ENCODE measurements around the gene SOCS6. TPM values are rescaled to one million over a fixed set of nuclear protein-coding genes. Genes with fewer than 3 reads are reported as not detected.
A peak's percentile ranks its signal among the peaks of the same experiment; 100 is the strongest.
"Not testable (repeated sequence)": the region's sequence is repeated elsewhere in the genome, so short reads cannot be mapped to it uniquely, and the experiment has no call there.

Gene SOCS6
- total and polyA plus RNA-seq, 2 donors (not counting 3 experiments of a cell fraction or from before 2014, with no cell fraction given): 8.6 to 15.0 TPM

- H4K20me1 ChIP-seq (replicated peaks; ENCODE audit: control insufficient read depth, extremely low read depth, insufficient read depth, low read length); BruUV-seq (replicated peaks); H3K36me3 ChIP-seq (ENCODE audit: control insufficient read depth in 2 of 2, extremely low read depth in 1 of 2, insufficient read depth in 2 of 2, low read length in 2 of 2); dilution Hi-C loops (cut with MboI; ENCODE audit: extremely low pct_ligation_motif_present, low sequenced_read_pairs); H3K4me1 ChIP-seq (ENCODE audit: control insufficient read depth, extremely low read depth, insufficient read depth, low read length); H3K27me3 ChIP-seq (ENCODE audit: control insufficient read depth in 2 of 2, insufficient read depth in 2 of 2, low read length in 2 of 2); H3K9me1 ChIP-seq (replicated peaks; ENCODE audit: control insufficient read depth, extremely low read depth, insufficient read depth, low read length); H3K79me2 ChIP-seq (ENCODE audit: control insufficient read depth, insufficient read depth, low read length); POLR2A ChIA-PET; H3K4me3 ChIP-seq (replicated peaks in 1 of 3; ENCODE audit: insufficient read depth in 1 of 3, low read depth in 1 of 3, low read length in 3 of 3); H3K9me3 ChIP-seq (replicated peaks; ENCODE audit: control insufficient read depth, insufficient read depth, low read length); H3K9ac ChIP-seq (replicated peaks; ENCODE audit: extremely low read depth, insufficient read depth, low read length); H2AFZ ChIP-seq (ENCODE audit: low read depth, low read length): not testable (repeated sequence)
- intact Hi-C loops (cut with micrococcal nuclease): loop anchor here (1.0 to 5.0 kb wide), 2 partner anchors 64 to 71 kb away; partner anchors contain the start of gene SOCS6
- peak; percentile 85 for FAIRE-seq
- TF ChIP-seq FOS (IDR thresholded peaks at IDR 0.05; ENCODE audit: borderline replicate concordance, insufficient read depth, low read length): peak; percentile 27
- peak; percentile 14 for TF ChIP-seq JUN (IDR thresholded peaks at IDR 0.05; ENCODE audit: borderline replicate concordance, insufficient read depth, insufficient read length, low read depth)
- peak overlapping the region; percentile 28 for H3K4me2 ChIP-seq (ENCODE audit: insufficient read depth, low read length)
- H3K27ac ChIP-seq (ENCODE audit: insufficient read depth, low read depth, low read length): peak overlapping the region; percentile 43
- DNase-seq (ENCODE audit: low read depth, low spot score): peak; percentile 30
- CTCF ChIA-PET: interaction anchor here (0.8 to 1.0 kb wide), 4 partner anchors 76 to 214 kb away, joined by 3 to 5 read pairs (median 4); no protein-coding TSS in a partner anchor
These were observed 69.2 kb downstream of the SOCS6 start for GRCh38 chr18:70358105-70358406.

- no TSS peak for BruUV-seq (replicated peaks)
- DNase-seq (ENCODE audit: low read depth, low spot score) (no peak), FAIRE-seq (no peak)
- Histone ChIP-seq H3K4me2 (ENCODE audit: insufficient read depth, low read length) (no peak overlapping the region), H3K9ac (replicated peaks; ENCODE audit: extremely low read depth, insufficient read depth, low read length) (no peak overlapping the region), H3K9me1 (replicated peaks; ENCODE audit: control insufficient read depth, extremely low read depth, insufficient read depth, low read length) (no peaks in the 10 kb centered on the region), H2AFZ (ENCODE audit: low read depth, low read length) (no peak overlapping the region), H4K20me1 (replicated peaks; ENCODE audit: control insufficient read depth, extremely low read depth, insufficient read depth, low read length) (no peaks in the 10 kb centered on the region), H3K36me3 (ENCODE audit: control insufficient read depth in 2 of 2, extremely low read depth in 1 of 2, insufficient read depth in 2 of 2, low read length in 2 of 2) (no peaks in the 10 kb centered on the region), H3K4me3 (replicated peaks in 1 of 3; ENCODE audit: insufficient read depth in 1 of 3, low read depth in 1 of 3, low read length in 3 of 3) (no peak overlapping the region), H3K4me1 (ENCODE audit: control insufficient read depth, extremely low read depth, insufficient read depth, low read length) (peaks cover 9% of the 10 kb centered on the region), H3K27ac (ENCODE audit: insufficient read depth, low read depth, low read length) (no peak overlapping the region), H3K79me2 (ENCODE audit: control insufficient read depth, insufficient read depth, low read length) (no peaks in the 10 kb centered on the region), H3K9me3 (replicated peaks; ENCODE audit: control insufficient read depth, insufficient read depth, low read length) (no peaks in the 10 kb centered on the region), H3K27me3 (ENCODE audit: control insufficient read depth in 2 of 2, insufficient read depth in 2 of 2, low read length in 2 of 2) (no peaks in the 10 kb centered on the region)
- ChIA-PET POLR2A (no interaction called here), CTCF (no interaction called here)
- TF ChIP-seq CTCF (IDR thresholded peaks at IDR 0.05; ENCODE audit: extremely low read depth in 1 of 2, insufficient read depth in 1 of 2, low read depth in 1 of 2, low read length in 2 of 2) (no peak), GATA2 (IDR thresholded peaks at IDR 0.05; ENCODE audit: insufficient read depth, insufficient read length, low read depth, low read length) (no peak), MYC (IDR thresholded peaks at IDR 0.05; ENCODE audit: low read depth, low read length) (no peak), JUN (IDR thresholded peaks at IDR 0.05; ENCODE audit: borderline replicate concordance, insufficient read depth, insufficient read length, low read depth) (no peak), MAX (IDR thresholded peaks at IDR 0.05; ENCODE audit: insufficient read depth, insufficient read length) (no peak), FOS (IDR thresholded peaks at IDR 0.05; ENCODE audit: borderline replicate concordance, insufficient read depth, low read length) (no peak), POLR2A (IDR thresholded peaks at IDR 0.05; ENCODE audit: low read depth, low read length) (no peak), EZH2 (IDR thresholded peaks at IDR 0.05; ENCODE audit: borderline replicate concordance, low read depth, low read length, severe bottlenecking) (no peak), POLR2AphosphoS5 (IDR thresholded peaks at IDR 0.05; ENCODE audit: insufficient read depth, low read depth, low read length) (no peak)
- intact Hi-C loops (cut with micrococcal nuclease) (loop anchor here (5.0 kb wide), 1 partner anchor 72 kb away; the partner anchor contains the start of gene SOCS6), dilution Hi-C loops (cut with MboI; ENCODE audit: extremely low pct_ligation_motif_present, low sequenced_read_pairs) (no loop called here)
These were observed 70.2 kb downstream of the SOCS6 start for GRCh38 chr18:70359071-70359470.

Data from endothelial cell of umbilical vein (primary cell).